ENCODE data around the gene VEGFA.

DNA sequence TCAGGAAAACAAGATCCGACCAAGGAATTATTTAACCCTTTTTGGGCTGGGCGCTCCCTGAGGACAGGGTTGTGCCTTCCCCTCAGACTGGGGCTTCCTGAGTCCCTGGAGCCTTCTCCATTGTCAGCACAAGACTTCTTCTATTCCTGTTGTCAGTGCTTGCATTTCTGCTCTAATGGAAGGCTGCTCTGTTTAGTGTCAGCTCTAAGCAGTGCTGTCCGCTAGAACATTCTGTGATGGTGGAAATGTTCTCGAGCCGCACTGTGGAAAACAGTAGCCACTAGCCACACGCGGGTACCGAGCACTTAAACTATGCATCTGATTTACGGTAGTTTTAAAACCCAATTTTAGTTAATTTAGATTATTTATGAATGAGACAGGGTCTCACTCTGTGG is 64.0 kb downstream of the VEGFA start:
- TF ChIP-seq, protein P1, sequence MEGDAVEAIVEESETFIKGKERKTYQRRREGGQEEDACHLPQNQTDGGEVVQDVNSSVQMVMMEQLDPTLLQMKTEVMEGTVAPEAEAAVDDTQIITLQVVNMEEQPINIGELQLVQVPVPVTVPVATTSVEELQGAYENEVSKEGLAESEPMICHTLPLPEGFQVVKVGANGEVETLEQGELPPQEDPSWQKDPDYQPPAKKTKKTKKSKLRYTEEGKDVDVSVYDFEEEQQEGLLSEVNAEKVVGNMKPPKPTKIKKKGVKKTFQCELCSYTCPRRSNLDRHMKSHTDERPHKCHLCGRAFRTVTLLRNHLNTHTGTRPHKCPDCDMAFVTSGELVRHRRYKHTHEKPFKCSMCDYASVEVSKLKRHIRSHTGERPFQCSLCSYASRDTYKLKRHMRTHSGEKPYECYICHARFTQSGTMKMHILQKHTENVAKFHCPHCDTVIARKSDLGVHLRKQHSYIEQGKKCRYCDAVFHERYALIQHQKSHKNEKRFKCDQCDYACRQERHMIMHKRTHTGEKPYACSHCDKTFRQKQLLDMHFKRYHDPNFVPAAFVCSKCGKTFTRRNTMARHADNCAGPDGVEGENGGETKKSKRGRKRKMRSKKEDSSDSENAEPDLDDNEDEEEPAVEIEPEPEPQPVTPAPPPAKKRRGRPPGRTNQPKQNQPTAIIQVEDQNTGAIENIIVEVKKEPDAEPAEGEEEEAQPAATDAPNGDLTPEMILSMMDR (IDR thresholded peaks at IDR 0.05), result no peak
- no peak for TF ChIP-seq POLR2A (IDR thresholded peaks at IDR 0.05)
